HG03139 (cell line): ENCODE measurements around the gene PLK3.
"Not testable (repeated sequence)": the region's sequence is repeated elsewhere in the genome, so short reads cannot be mapped to it uniquely, and the experiment has no call there.

Experiments
- ATAC-seq: cut with Tn5 transposase; IDR thresholded peaks from one replicate; pipeline ENCODE4 v1.9.1; 2021; ENCODE audit not compliant: unreplicated experiment

The PLK3 gene

GRCh38 chr1:44786841-44787426 lies 13.2 kb upstream of the PLK3 start:
- ATAC-seq = no peak

DNA sequence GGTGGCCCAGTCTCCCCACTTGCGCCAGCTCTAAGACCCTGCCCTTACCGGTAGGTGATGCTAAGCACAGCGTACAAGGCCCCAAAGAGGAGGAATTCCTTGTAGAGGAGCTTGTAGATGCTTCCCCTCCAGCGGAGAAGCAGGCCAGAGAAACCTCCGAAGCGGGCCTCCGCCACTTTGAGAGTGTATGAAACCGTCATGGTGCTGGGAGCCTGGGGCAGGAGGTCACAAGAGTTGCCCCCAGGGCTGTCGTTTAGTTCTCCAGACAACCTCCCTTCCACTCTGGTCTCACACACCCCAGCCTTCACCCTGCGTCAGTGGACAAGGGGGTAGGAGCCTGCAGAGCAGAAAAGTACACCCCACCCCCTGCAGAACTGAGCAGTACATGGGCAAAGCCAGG lies 12.7 kb upstream of the PLK3 start:
- no peak for ATAC-seq

GRCh38 chr1:44788120-44788860 lies 11.9 kb upstream of the PLK3 start, which contains the start of gene BEST4:
TSS of gene BEST4 (minus strand) at chr1:44788170. CDS start at chr1:44787705, 465 bp downstream.
- ATAC-seq = no peak

DNA sequence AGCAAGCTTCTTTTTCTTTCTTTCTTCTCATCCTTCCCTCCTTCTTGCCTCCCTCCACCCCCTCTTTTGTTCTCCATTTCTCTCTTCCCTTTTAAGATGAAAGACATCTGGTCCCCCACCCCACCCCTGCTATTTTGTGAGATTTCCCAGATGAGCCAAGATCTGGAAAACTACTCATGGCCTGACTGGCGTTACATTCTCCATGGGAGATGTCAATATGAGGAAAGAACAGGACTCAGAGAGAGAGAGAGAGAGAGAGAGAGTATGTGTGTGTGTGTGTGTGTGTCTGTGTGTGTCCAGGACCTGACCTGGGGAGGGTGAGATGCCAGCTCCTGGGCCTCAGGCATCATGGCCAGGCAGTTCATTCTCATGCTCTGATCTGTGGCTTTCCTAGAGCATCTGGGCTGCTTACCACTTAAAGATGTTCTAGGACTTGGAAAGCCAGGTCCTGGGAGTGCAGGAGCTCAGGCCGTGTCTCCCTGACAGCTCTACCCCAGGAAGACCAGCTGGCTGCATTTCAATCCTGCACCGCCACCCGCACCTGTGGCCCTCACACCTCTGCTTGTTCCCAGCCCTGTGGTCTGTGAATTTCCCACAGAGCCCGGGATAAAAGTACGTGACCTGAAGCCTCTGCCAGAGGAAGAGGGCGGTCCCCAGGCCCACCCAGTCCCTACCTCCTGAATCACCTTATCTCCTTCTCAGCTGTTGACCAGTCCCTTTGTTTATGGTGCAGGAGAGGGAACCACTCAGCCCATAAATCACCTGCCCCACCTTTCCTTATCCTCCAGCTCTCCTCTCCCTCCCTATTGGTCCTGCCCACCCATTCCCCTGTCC lies 9.0 kb upstream of the PLK3 start:
- no peak for ATAC-seq

GRCh38 chr1:44792736-44793502 lies 7.3 kb upstream of the PLK3 start:
- no peak for ATAC-seq

- not testable (repeated sequence) for ATAC-seq
These were observed 2.3 kb upstream of the PLK3 start for GRCh38 chr1:44797886-44798285.

- no peak for ATAC-seq
These were observed 1.5 kb upstream of the PLK3 start for GRCh38 chr1:44798481-44799365.

DNA sequence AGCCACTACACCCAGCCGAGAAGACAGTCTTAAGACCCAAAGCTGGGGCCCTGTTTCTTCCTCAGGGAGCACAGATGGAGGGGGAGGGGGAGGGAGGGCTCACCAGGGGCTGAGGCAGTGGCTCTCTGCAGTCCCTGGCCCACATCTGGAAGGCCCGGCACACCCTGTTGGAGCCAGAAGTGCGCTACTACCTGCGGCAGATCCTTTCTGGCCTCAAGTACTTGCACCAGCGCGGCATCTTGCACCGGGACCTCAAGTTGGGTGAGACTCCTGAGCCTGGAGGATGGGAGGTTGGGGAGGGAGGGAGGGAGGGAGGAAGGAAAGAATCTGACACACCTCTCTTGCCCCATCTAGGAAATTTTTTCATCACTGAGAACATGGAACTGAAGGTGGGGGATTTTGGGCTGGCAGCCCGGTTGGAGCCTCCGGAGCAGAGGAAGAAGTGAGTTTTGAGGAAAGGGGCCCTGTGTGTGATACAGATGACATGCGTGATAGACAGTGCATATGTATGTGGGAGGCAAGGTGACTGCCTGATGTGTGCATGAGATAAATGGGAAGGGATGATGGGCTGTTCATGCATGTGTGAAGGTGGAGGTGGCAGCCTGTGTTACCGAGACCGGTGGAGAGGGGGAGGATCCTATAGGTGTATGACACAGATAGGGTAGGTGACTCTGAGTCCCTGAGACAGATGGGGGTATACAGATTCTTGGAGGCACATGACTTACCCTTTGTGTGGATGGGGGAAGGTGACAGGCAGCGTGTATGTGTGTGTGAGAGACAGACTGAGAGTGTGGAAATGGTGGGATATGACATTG lies 1.5 kb downstream of the PLK3 start:
- no peak for ATAC-seq

DNA sequence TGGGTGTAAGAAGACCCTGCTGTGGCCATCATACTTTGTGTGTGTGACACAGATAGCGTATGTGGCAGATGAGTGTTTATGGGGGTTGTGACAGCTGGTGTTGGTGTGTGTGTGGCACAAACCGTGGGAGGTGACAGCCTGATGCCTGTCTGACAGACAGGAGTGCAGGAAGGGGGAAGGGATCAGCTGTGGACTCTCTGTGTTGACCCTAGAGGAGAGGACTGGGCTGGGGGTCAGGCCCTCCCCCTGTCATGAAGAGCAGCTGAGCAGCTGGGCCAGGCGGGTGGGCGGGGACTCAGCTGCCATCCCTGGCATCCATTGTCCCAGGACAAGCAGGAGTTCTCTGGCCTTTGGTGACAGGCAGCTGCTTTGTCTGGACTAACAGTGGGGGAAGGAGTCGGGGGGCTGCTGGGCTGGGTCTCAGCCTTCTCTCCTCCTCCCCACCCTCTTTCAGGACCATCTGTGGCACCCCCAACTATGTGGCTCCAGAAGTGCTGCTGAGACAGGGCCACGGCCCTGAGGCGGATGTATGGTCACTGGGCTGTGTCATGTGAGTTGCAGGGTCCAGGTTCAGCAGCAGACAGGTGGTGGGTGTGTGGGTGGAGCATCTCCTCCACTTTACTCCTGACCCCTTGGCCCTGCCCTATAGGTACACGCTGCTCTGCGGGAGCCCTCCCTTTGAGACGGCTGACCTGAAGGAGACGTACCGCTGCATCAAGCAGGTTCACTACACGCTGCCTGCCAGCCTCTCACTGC lies 2.3 kb downstream of the PLK3 start:
- ATAC-seq = no peak

DNA sequence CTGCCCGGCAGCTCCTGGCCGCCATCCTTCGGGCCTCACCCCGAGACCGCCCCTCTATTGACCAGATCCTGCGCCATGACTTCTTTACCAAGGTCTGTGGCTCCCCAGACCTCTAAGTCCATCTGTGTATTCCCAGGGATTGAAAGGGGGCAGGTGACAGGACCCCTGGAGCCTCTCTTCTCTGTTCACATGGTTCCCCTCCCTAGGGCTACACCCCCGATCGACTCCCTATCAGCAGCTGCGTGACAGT lies 2.8 kb downstream of the PLK3 start:
- ATAC-seq = no peak

GRCh38 chr1:44803312-44804095 lies 3.3 kb downstream of the PLK3 start:
- ATAC-seq = no peak

DNA sequence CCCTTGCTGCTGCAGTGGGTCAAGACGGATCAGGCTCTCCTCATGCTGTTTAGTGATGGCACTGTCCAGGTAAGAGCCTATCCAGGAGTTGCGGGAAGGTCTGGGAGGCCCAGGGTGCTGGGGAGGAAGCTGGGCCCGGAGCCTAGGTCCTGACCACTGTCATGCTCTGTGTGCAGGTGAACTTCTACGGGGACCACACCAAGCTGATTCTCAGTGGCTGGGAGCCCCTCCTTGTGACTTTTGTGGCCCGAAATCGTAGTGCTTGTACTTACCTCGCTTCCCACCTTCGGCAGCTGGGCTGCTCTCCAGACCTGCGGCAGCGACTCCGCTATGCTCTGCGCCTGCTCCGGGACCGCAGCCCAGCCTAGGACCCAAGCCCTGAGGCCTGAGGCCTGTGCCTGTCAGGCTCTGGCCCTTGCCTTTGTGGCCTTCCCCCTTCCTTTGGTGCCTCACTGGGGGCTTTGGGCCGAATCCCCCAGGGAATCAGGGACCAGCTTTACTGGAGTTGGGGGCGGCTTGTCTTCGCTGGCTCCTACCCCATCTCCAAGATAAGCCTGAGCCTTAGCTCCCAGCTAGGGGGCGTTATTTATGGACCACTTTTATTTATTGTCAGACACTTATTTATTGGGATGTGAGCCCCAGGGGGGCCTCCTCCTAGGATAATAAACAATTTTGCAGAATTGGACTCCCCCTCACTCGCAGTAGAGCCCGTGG lies 5.3 kb downstream of the PLK3 start:
- ATAC-seq = no peak

GRCh38 chr1:44806025-44806703 lies 6.0 kb downstream of the PLK3 start:
- ATAC-seq = no peak

GRCh38 chr1:44806704-44807363 lies 6.7 kb downstream of the PLK3 start, which contains the start of gene DYNLT4:
TSS of gene DYNLT4 (minus strand) at chr1:44807351. CDS start at chr1:44806668, 683 bp downstream.
- no peak for ATAC-seq

DNA sequence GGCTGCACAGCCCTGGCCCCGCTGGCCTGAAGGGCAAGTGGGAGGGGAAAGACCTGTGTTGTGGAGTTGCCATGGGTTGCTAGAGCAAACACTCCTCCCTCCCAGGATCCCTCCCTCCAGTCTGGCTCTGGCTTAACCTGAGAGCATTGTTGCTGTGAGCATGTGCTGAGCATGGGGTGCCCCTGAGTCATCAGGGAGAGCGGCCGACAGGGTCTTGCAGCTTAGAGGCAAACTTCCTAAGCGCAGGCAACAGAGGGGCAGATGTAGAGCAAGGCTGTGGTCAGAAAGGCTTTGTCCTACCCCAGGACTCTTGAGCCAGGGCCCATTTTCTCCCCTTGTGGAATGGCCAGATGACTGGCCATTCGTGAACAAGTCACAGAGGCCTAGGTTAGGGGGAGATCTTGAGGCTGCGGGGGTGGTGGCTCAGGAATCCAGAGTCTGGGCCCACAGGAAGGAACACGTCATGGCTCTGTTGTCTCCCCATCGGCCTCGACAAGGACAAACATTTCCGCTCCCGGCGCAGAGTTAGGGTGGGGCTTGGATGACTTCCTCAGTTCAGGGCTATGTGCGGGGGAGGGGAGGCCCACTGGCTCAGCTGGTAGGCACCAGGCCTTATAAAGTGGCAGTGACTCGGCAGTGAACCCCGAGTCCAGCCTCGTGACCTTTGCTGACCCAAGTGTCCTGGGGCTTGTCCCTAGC lies 7.3 kb downstream of the PLK3 start:
- ATAC-seq = no peak
